SK-N-SH treated with all-trans-retinoic acid at 6 μM for 48 hours (cell line): Measurements from ENCODE around the gene IDI2.

ENCODE experiments used
- ARNTL ChIP-seq: fragments of 450-650 bp; formaldehyde crosslinking; IDR thresholded peaks from 2 replicates; pipeline ENCODE4 v1.5.0; 2020; ENCODE audit warnings: low read depth, mild to moderate bottlenecking, moderate library complexity, borderline replicate concordance
- GLIS3 ChIP-seq: fragments of 250-450 bp; sonication (Bioruptor Pico); IDR thresholded peaks from 2 replicates; pipeline ENCODE4 v1.5.0; 2020; ENCODE audit warnings: mild to moderate bottlenecking, moderate library complexity
- ISL1 ChIP-seq: fragments of 250-450 bp; sonication (Bioruptor Pico); IDR thresholded peaks from 2 replicates; pipeline ENCODE4 v2.1.2; 2022; ENCODE audit warnings: mild to moderate bottlenecking, moderate library complexity
- PATZ1 ChIP-seq: fragments of 250-450 bp; sonication (Bioruptor Pico); IDR thresholded peaks from 2 replicates; pipeline ENCODE4 v1.8.0; 2020; ENCODE audit warnings: mild to moderate bottlenecking, moderate library complexity, borderline replicate concordance
- RARB ChIP-seq: fragments of 250-450 bp; sonication (Bioruptor Pico); IDR thresholded peaks from 2 replicates; pipeline ENCODE4 v1.8.0; 2021; ENCODE audit warnings: mild to moderate bottlenecking, moderate library complexity
- SNAI2 ChIP-seq: fragments of 250-450 bp; sonication (Bioruptor Pico); IDR thresholded peaks from 2 replicates; pipeline ENCODE4 v1.5.0; 2020; ENCODE audit warnings: mild to moderate bottlenecking, moderate library complexity
- TCF4 ChIP-seq: fragments of 250-450 bp; sonication (Bioruptor Pico); IDR thresholded peaks from 2 replicates; pipeline ENCODE4 v1.8.0; 2021; ENCODE audit warnings: mild to moderate bottlenecking, moderate library complexity, borderline replicate concordance
- ZNF70 ChIP-seq: fragments of 450-650 bp; formaldehyde crosslinking; IDR thresholded peaks from 2 replicates; pipeline ENCODE4 v1.5.0; 2020; ENCODE audit warnings: mild to moderate bottlenecking, moderate library complexity

- no peak for TF ChIP-seq RARB (CRISPR knock-in tag)
- TF ChIP-seq SNAI2, result no peak
- no peak for TF ChIP-seq PATZ1 (CRISPR knock-in tag)
- TF ChIP-seq ZNF70 (CRISPR knock-in tag), result no peak
- TF ChIP-seq GLIS3 (CRISPR knock-in tag), result no peak
- TF ChIP-seq ARNTL (CRISPR knock-in tag), result no peak
- TF ChIP-seq ISL1 (CRISPR knock-in tag), result no peak
- no peak for TF ChIP-seq TCF4
These were observed 29.6 kb downstream of the IDI2 start for GRCh38 chr10:996031-996430.
